Heart left ventricle (tissue), 13 donors: ENCODE results near the gene CXCL6.

Experiments used
- POLR2A ChIP-seq, 2 donors: fragments of 450-650 bp; IDR thresholded peaks; one replicate each; pipeline ENCODE4 v1.6.1; 2017; ENCODE audit warnings: antibody characterized with exemption in 2 of 2, mild to moderate bottlenecking in 2 of 2, moderate library complexity in 2 of 2
- TF ChIP-seq, protein P1 (sequence below), 12 donors: fragments of 200-600 bp; sonication (generic) in 4 of 12; IDR thresholded peaks; one replicate each; pipeline versions ENCODE4 v1.5.0 to v1.8.0; 2018 to 2022; ENCODE audit warnings: antibody characterized with exemption in 12 of 12, mild to moderate bottlenecking in 5 of 12
- donor health status: ischemic (EF 13 %, LVEDD 7.1; RV severe dilation, severe dysfunction).
- donor health status: DM: no; HTN: yes; CAD: no.
- donor health status: DM: no; HTN: no; CAD: no.
- donor health status: ischemic (EF 25% LVEDD 6.9; RV normal size, moderate dysfunction).
- donor health status: ischemic (EF 25% LVEDD 5.7; RV mildly dilated, moderate dysfunction).
- donor health status: ischemic (EF 35%, LVEDD 5.7; RV mildly dilated, moderate dysfunction).
- donor health status: nonischemic (EF 11% LVEDD 7.7; RV severe dilation, severe dysfunction).
- donor health status: DM: yes; HTN: yes; CAD: no.
- donor health status: PGD.
- donor health status: ischemic (EF 29% LVEDD 5.4; RV normal size, mild dysfunction).
- donor health status: nonischemic (EF 23%, LVEDD 6.1; RV moderate dilation, normal function).

DNA sequence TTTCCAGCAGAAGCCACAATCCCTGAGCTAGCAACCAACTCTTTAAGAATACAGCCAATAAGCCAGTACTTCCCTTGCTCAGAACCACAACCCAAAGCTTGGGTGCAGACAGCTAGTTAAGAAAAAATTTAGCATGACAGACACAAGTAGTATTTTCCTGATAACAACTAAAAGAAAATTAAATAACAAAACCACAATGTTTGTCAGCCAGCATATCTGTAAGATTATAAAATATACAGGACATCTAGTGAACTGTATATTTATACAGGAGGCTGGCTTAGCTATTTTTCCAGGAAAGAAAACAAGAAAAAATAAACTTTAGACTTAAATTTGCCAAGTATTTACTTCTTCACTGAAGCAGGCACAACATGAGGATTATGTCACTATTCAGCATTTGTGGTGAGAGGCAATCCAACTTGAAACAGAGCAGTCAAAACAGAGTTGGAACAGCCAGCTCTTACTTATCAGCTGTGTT is 23.2 kb downstream of the CXCL6 start:
- TF ChIP-seq, protein P1, sequence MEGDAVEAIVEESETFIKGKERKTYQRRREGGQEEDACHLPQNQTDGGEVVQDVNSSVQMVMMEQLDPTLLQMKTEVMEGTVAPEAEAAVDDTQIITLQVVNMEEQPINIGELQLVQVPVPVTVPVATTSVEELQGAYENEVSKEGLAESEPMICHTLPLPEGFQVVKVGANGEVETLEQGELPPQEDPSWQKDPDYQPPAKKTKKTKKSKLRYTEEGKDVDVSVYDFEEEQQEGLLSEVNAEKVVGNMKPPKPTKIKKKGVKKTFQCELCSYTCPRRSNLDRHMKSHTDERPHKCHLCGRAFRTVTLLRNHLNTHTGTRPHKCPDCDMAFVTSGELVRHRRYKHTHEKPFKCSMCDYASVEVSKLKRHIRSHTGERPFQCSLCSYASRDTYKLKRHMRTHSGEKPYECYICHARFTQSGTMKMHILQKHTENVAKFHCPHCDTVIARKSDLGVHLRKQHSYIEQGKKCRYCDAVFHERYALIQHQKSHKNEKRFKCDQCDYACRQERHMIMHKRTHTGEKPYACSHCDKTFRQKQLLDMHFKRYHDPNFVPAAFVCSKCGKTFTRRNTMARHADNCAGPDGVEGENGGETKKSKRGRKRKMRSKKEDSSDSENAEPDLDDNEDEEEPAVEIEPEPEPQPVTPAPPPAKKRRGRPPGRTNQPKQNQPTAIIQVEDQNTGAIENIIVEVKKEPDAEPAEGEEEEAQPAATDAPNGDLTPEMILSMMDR (IDR thresholded peaks at IDR 0.05): no peak
- no peak for TF ChIP-seq POLR2A (IDR thresholded peaks at IDR 0.05)
